ENCODE results near the gene RAP2A. TPM values are rescaled to one million over a fixed set of nuclear protein-coding genes. Genes with fewer than 3 reads are reported as not detected.

RAP2A gene
- total RNA-seq, 3 donors from 2014 or later (not counting 1 experiment from before 2014, with no cell fraction given), result 25.9 to 48.1 (median 30.9) TPM

- no peaks in the 10 kb centered on the region for H3K9me3 ChIP-seq (ENCODE audit: control insufficient read depth, insufficient read depth, low read length)
- Mint-ChIP-seq H3K9me3 (no peaks in the 10 kb centered on the region), H3K27me3 (ENCODE audit: low read depth in 2 of 2) (peaks cover 5 to 18% of the 10 kb centered on the region in 2 donors), H3K27ac (no peak overlapping the region), H3K36me3 (no peaks in the 10 kb centered on the region), H3K4me3 (no peak overlapping the region), H3K4me1 (no peaks in the 10 kb centered on the region)
- WGBS (ENCODE audit: insufficient coverage), result 70% methylated on average over 6 of the region's 6 CpGs
- H3K27me3 ChIP-seq (ENCODE audit: control insufficient read depth, insufficient read depth, low read length), result no peaks in the 10 kb centered on the region
- ATAC-seq (no peak), DNase-seq (no peak)
- no peaks in the 10 kb centered on the region for H3K36me3 ChIP-seq (ENCODE audit: control insufficient read depth, insufficient read depth, low read length)
- no peak overlapping the region for H3K4me3 ChIP-seq (ENCODE audit: low read length)
- no peak overlapping the region for H3K27ac ChIP-seq (ENCODE audit: low read length)
- H3K4me1 ChIP-seq (ENCODE audit: control insufficient read depth, insufficient read depth, low read length), result no peaks in the 10 kb centered on the region
- no peak for TF ChIP-seq CTCF (IDR thresholded peaks at IDR 0.05)
- intact Hi-C loops (cut with micrococcal nuclease), result no loop called here
Observed at GRCh38 chr13:97411984-97412383, 22.0 kb upstream of the RAP2A start.

- no peaks in the 10 kb centered on the region for H3K36me3 Mint-ChIP-seq
- DNase-seq, result no peak
- WGBS (ENCODE audit: insufficient coverage), result 0% methylated on average over 1 of the region's 1 CpG
- H3K27me3 Mint-ChIP-seq (ENCODE audit: low read depth in 2 of 2), result peaks cover 10 to 31% of the 10 kb centered on the region in 2 donors
- no peak for ATAC-seq
- H3K9me3 Mint-ChIP-seq, result no peaks in the 10 kb centered on the region
- no peak for TF ChIP-seq CTCF (IDR thresholded peaks at IDR 0.05)
- Histone ChIP-seq H3K9me3 (ENCODE audit: control insufficient read depth, insufficient read depth, low read length) (no peaks in the 10 kb centered on the region), H3K4me1 (ENCODE audit: control insufficient read depth, insufficient read depth, low read length) (no peaks in the 10 kb centered on the region), H3K4me3 (ENCODE audit: low read length) (no peak overlapping the region), H3K36me3 (ENCODE audit: control insufficient read depth, insufficient read depth, low read length) (no peaks in the 10 kb centered on the region), H3K27ac (ENCODE audit: low read length) (no peak overlapping the region), H3K27me3 (ENCODE audit: control insufficient read depth, insufficient read depth, low read length) (no peaks in the 10 kb centered on the region)
- intact Hi-C loops (cut with micrococcal nuclease), result no loop called here
- no peak overlapping the region for H3K4me3 Mint-ChIP-seq
- no peaks in the 10 kb centered on the region for H3K4me1 Mint-ChIP-seq
- H3K27ac Mint-ChIP-seq, result no peak overlapping the region
Observed at GRCh38 chr13:97413694-97414093, 20.3 kb upstream of the RAP2A start.

GRCh38 chr13:97414392-97414791 lies 19.6 kb upstream of the RAP2A start:
- H3K9me3 ChIP-seq (ENCODE audit: control insufficient read depth, insufficient read depth, low read length), result no peaks in the 10 kb centered on the region
- WGBS (ENCODE audit: insufficient coverage), result 87% methylated on average over 2 of the region's 4 CpGs
- H3K36me3 Mint-ChIP-seq, result no peaks in the 10 kb centered on the region
- no peaks in the 10 kb centered on the region for H3K4me1 Mint-ChIP-seq
- no peaks in the 10 kb centered on the region for H3K27me3 ChIP-seq (ENCODE audit: control insufficient read depth, insufficient read depth, low read length)
- no peak overlapping the region for H3K27ac Mint-ChIP-seq
- H3K9me3 Mint-ChIP-seq, result no peaks in the 10 kb centered on the region
- no peak overlapping the region for H3K27ac ChIP-seq (ENCODE audit: low read length)
- no peak for TF ChIP-seq CTCF (IDR thresholded peaks at IDR 0.05)
- H3K27me3 Mint-ChIP-seq (ENCODE audit: low read depth in 2 of 2), result peaks cover 10 to 36% of the 10 kb centered on the region in 2 donors
- intact Hi-C loops (cut with micrococcal nuclease), result no loop called here
- ATAC-seq (no peak), DNase-seq (no peak)
- no peaks in the 10 kb centered on the region for H3K36me3 ChIP-seq (ENCODE audit: control insufficient read depth, insufficient read depth, low read length)
- H3K4me3 ChIP-seq (ENCODE audit: low read length), result no peak overlapping the region
- H3K4me1 ChIP-seq (ENCODE audit: control insufficient read depth, insufficient read depth, low read length), result no peaks in the 10 kb centered on the region
- no peak overlapping the region for H3K4me3 Mint-ChIP-seq

GRCh38 chr13:97417698-97418097 lies 16.3 kb upstream of the RAP2A start:
- H3K36me3 ChIP-seq (ENCODE audit: control insufficient read depth, insufficient read depth, low read length), result no peaks in the 10 kb centered on the region
- H3K27me3 Mint-ChIP-seq (ENCODE audit: low read depth in 2 of 2), result peaks cover 10 to 52% of the 10 kb centered on the region in 2 donors
- no peaks in the 10 kb centered on the region for H3K9me3 Mint-ChIP-seq
- H3K4me3 ChIP-seq (ENCODE audit: low read length), result no peak overlapping the region
- no peaks in the 10 kb centered on the region for H3K4me1 ChIP-seq (ENCODE audit: control insufficient read depth, insufficient read depth, low read length)
- H3K27me3 ChIP-seq (ENCODE audit: control insufficient read depth, insufficient read depth, low read length), result no peaks in the 10 kb centered on the region
- H3K36me3 Mint-ChIP-seq, result no peaks in the 10 kb centered on the region
- no peak overlapping the region for H3K27ac ChIP-seq (ENCODE audit: low read length)
- no peak overlapping the region for H3K27ac Mint-ChIP-seq
- ATAC-seq, result no peak
- no peak overlapping the region for H3K4me3 Mint-ChIP-seq
- no peaks in the 10 kb centered on the region for H3K4me1 Mint-ChIP-seq
- intact Hi-C loops (cut with micrococcal nuclease), result no loop called here
- no peak for DNase-seq
- no peaks in the 10 kb centered on the region for H3K9me3 ChIP-seq (ENCODE audit: control insufficient read depth, insufficient read depth, low read length)
- WGBS (ENCODE audit: insufficient coverage), result 86% methylated on average over 4 of the region's 5 CpGs
- TF ChIP-seq CTCF (IDR thresholded peaks at IDR 0.05), result no peak
